GM12872 (cell line): Measurements from ENCODE around the gene STARD13.

ENCODE experiments used
- CTCF ChIP-seq: IDR thresholded peaks from 3 replicates; pipeline ENCODE4 v1.5.1; 2011; ENCODE audit warnings: low read depth, mild to moderate bottlenecking, low read length, moderate library complexity; ENCODE audit not compliant: insufficient read depth

Gene STARD13

GRCh38 chr13:33326246-33326645 is 40.7 kb upstream of the STARD13 start:
- no peak for TF ChIP-seq CTCF

- TF ChIP-seq CTCF: no peak
Observed at GRCh38 chr13:33323801-33324510, 38.4 kb upstream of the STARD13 start.

GRCh38 chr13:33322965-33323668 is 37.6 kb upstream of the STARD13 start:
- no peak for TF ChIP-seq CTCF

- TF ChIP-seq CTCF: no peak
Observed at GRCh38 chr13:33322543-33322809, 36.9 kb upstream of the STARD13 start.

- TF ChIP-seq CTCF: no peak
Observed at GRCh38 chr13:33321686-33322542, 36.4 kb upstream of the STARD13 start.

GRCh38 chr13:33319859-33320258 is 34.3 kb upstream of the STARD13 start:
- no peak for TF ChIP-seq CTCF

GRCh38 chr13:33318744-33319143 is 33.2 kb upstream of the STARD13 start:
- TF ChIP-seq CTCF: no peak
